GM12864 (cell line): ENCODE results near the gene SCUBE1.

Source experiments
- DNase-seq: peaks from one replicate; pipeline ENCODE4 v3.0.0-alpha.2; 2011; ENCODE audit warnings: low read depth
- H3K4me3 ChIP-seq: 2 replicates; pipeline ENCODE4 v1.5.1; 2011; ENCODE audit warnings: mild to moderate bottlenecking, low read depth, low read length, control low read depth
- TF ChIP-seq, protein P1 (sequence below): IDR thresholded peaks from 2 replicates; pipeline ENCODE4 v1.5.1; 2011; ENCODE audit warnings: low read depth, mild to moderate bottlenecking, moderate library complexity, low read length, control low read depth, inconsistent platforms; ENCODE audit errors: missing control alignments

SCUBE1 gene

DNA sequence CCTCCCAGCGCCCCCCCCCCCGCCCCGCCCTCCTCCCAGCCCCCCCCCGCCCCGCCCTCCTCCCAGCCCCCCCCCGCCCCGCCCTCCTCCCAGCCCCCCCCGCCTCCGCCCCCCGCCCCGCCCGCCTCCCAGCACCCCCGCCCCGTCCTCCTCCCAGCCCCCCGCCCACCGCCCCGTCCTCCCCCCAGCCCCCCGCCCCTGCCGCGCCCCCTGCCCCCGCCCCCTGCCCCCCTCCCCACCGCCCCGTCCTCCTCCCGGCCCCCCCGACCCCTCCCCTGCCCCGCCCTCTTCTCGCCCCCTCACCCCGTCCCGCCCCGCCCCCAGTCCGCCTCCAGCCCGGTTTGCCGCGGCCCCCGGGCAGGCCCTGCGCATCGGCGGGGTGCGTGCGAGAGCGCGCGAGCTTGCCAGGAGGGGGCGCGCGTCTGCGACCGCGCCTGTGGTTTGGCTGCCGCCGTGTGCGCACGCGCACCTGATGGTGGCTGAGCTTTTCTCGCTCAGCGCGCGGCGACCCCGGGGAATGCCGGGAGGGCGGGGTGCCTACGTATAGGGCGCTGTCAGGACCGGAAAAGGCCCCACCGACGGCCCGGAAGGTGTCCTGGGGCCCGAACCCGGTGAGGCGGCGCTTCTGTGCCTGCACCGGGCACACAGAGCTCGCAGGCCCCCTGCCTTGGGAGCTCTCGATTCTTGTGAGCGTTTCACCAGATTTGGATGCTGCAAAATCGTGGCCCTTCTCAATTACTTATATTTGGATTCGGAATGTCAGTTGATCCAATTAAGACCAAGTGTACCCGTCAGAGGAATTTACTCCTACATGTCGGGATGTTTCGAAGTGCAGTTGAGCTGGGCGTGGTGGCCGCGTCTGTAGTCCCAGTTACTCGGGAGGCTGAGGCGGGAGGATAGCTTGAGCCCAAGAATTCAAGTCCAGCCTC is 155.7 kb downstream of the SCUBE1 start:
- peak; percentile 88 for DNase-seq
- H3K4me3 ChIP-seq: peak overlapping the region; percentile 68
- TF ChIP-seq, protein P1, sequence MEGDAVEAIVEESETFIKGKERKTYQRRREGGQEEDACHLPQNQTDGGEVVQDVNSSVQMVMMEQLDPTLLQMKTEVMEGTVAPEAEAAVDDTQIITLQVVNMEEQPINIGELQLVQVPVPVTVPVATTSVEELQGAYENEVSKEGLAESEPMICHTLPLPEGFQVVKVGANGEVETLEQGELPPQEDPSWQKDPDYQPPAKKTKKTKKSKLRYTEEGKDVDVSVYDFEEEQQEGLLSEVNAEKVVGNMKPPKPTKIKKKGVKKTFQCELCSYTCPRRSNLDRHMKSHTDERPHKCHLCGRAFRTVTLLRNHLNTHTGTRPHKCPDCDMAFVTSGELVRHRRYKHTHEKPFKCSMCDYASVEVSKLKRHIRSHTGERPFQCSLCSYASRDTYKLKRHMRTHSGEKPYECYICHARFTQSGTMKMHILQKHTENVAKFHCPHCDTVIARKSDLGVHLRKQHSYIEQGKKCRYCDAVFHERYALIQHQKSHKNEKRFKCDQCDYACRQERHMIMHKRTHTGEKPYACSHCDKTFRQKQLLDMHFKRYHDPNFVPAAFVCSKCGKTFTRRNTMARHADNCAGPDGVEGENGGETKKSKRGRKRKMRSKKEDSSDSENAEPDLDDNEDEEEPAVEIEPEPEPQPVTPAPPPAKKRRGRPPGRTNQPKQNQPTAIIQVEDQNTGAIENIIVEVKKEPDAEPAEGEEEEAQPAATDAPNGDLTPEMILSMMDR: peak; percentile 69

DNA sequence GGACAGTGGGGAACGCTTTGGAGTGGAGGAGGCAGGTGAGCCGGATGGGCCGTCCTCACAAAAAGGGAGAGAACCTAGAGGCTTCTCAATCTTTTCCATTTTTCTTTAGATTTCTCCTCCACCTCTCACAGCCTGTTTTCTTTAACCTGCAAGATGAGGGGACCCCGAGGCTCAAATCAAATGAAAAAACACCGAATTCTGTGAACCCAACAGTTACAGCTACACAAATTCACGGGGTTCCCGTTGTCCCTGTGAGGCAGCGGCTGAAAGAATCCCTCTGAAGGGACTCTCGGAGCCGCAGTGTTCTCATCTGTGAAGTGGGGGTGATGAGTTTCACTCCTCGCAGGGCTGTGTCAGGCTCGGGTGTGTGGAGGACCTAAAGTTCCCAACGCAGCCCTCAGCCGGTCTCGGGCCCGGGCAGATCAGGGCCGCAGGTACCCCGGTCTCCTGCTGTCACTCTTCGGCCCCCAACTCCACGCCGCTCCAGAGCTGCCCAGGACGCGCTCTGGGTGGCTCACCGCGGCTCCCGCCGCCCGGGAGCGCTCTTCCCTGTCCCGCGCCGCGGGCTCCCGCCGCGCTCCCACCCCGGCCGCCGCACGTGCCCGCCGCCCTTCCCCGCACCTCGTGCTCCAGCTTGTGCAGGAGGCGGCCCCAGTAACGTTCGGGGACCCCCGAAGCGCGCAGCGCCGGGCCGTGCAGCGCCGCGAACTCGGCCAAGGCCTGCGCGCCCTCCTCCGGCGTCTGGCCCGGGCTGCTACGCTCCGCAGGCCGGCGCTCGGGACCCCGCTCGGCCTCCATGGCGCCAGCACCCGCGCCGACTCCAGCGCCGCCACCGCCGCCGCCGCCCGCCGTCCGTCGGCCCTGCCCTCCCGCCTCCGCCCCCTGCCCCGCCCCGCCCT is 156.7 kb downstream of the SCUBE1 start, which contains the start of gene TTLL12:
TTLL12 (minus strand) TSS at position 863 of the 899 bp plus-strand sequence; CDS start at position 798, 65 bp downstream.
- DNase-seq: no peak
- H3K4me3 ChIP-seq: peak within 1 kb of the TSS; percentile 68
- TF ChIP-seq, protein P1: no peak

DNA sequence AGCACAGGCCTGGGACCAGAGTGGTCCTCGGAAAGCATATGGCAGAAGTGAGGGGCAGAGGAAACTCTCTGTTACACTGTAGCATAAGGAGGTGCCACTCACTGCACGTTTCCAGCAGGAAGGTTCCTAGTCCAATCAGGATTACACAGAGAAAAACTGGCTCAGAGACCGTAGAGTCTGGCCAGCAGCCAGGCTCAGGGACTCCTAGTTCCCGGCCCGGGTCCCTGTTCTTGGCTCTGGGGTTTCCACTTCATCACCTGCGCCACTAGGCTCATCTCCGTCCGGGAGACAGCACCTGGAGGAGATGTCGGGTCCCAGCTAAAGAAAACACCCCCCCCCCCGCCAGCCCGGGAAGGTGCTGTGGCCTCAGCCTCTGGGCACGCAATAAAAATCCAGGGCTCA is 157.3 kb downstream of the SCUBE1 start:
- TF ChIP-seq, protein P1: no peak

DNA sequence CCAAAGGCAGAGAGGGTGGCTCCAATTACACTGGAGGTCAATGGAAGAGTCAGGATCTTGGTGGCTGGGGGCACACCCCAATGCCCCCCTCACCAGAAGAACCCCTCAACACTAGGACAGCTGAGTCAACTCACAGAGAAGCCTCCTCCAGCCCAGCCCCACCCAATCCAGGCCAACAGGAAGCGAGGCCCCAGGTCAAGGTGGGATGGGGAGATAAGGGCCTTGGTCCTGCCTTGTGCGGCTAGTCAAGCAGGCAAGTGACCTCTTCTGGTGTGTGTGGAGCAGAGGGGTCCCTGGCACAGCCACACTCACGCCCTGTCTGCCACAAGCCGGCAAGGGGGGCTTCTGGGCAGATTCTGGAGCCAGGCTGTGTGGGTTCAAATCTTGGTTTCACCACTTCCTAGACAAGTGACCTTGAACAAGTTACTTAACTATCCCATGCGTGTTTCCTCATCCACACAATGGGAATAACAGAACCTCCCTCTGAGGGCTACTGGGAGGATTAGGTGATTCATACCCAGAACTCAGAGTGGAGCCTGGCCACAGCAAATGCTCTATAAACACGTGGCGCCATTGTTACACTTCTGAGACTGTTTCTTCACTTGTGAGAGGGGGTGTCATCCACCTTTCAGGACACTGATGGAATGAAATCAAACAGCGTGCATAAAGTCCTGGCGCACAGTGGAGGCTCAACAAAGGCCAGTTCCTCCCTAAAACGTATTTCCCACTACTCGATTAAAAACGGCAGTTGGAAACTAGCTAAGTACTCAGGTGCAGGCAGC is 159.5 kb downstream of the SCUBE1 start:
- TF ChIP-seq, protein P1: no peak
- DNase-seq: no peak
- no peak overlapping the region for H3K4me3 ChIP-seq

More for the DNA sequence above, 157.3 kb downstream of the SCUBE1 start:
- peak overlapping the region; percentile 66 for H3K4me3 ChIP-seq
- no peak for DNase-seq

DNA sequence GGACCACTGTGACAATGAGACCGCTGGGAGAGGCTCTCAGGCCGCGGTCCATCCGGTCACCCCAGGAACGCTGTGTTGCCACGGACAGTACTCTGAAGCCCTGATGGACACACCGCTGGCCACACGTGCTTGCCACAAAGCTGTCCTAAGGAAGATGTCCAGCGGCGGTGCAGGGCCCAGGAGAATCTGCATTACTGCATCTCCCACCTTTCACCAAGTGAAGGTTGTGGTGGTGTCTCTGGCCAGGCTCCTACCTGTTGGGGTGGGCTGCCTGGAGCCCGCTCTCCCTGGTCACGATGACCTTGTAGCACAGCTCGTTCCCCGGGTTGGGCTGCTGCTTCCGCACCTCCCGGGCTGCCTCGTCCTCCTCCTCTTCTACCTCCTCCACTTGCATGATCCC is 160.4 kb downstream of the SCUBE1 start:
- H3K4me3 ChIP-seq: no peak overlapping the region

DNA sequence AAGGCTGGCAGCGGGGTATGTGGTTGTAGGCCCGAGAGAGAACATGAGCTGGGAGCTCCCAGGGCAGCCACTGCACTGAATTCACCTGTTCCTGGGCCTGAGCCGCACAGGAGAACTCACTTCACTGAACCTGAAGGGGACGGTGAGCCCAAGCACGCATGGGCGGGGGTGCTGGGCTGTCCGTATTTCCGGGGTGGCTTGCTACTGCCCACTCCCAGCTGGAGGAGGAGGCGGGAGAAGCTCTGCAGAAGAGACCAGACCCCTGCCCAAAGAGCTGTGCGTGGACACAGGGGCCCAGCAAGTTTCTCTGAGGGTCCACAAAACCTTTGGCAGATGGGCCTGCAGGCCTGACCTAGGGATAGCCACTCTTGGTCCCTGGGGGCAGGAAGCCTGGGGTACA is 161.1 kb downstream of the SCUBE1 start:
- TF ChIP-seq, protein P1: no peak
- DNase-seq: no peak
- no peak overlapping the region for H3K4me3 ChIP-seq

More for the DNA sequence above, 160.4 kb downstream of the SCUBE1 start:
- DNase-seq: no peak
- TF ChIP-seq, protein P1: no peak
